Vagina (tissue), 2 donors: ENCODE data around the gene AREG. TPM values are rescaled to one million over a fixed set of nuclear protein-coding genes. Genes with fewer than 3 reads are reported as not detected.

ENCODE experiments used
- DNase-seq, 2 donors: peaks; one replicate each; pipeline ENCODE4 v3.0.0-alpha.2; 2017; ENCODE audit errors: extremely low spot score in 2 of 2
- H3K27ac ChIP-seq: fragments of 200-600 bp; sonication (generic); one replicate; pipeline ENCODE4 v1.5.1; 2019
- H3K27me3 ChIP-seq: fragments of 200-600 bp; sonication (generic); one replicate; pipeline ENCODE4 v1.5.1; 2019
- H3K36me3 ChIP-seq, 2 donors: fragments of 200-600 bp; sonication (generic); one replicate each; pipeline ENCODE4 v1.5.1; 2017 to 2019
- H3K4me1 ChIP-seq: fragments of 200-600 bp; sonication (generic); one replicate; pipeline ENCODE4 v1.5.1; 2019
- H3K4me3 ChIP-seq, 2 donors: fragments of 200-600 bp; sonication (generic); 1 replicate in 1 of 2; 2 replicates in 1 of 2; pipeline ENCODE4 v1.5.1; 2016 to 2019
- H3K9me3 ChIP-seq: fragments of 200-600 bp; sonication (generic); one replicate; pipeline ENCODE4 v1.5.1; 2019
- CTCF ChIP-seq, 3 experiments: fragments of 450-650 bp in 2 of 3; fragments of 200-600 bp in 1 of 3; sonication (generic) in 1 of 3; IDR thresholded peaks; one replicate each; pipeline ENCODE4 v1.5.1; 2017 to 2019; ENCODE audit warnings: antibody characterized with exemption in 3 of 3, mild to moderate bottlenecking in 2 of 3, moderate library complexity in 2 of 3
- POLR2A ChIP-seq, 2 donors: fragments of 450-650 bp; IDR thresholded peaks; one replicate each; pipeline ENCODE4 v1.6.1; 2017; ENCODE audit warnings: antibody characterized with exemption in 2 of 2, mild to moderate bottlenecking in 2 of 2, moderate library complexity in 2 of 2
- POLR2AphosphoS5 ChIP-seq, 2 donors: sonication (generic); formaldehyde crosslinking; IDR thresholded peaks; one replicate each; pipeline ENCODE4 v1.9.0; 2017; ENCODE audit warnings: antibody characterized with exemption in 2 of 2, mild to moderate bottlenecking in 2 of 2, low read depth in 1 of 2; ENCODE audit not compliant: insufficient read depth in 1 of 2
- intact Hi-C: fragments of 100-400 bp; cut with DNase I; formaldehyde crosslinking; loops from one replicate; pipeline ENCODE4 v1.15.1; 2023
- total RNA-seq: library from RNA; depleted of rRNA; stranded (reverse); fragments of >200 nt; gene quantifications from one replicate; pipeline ENCODE4 v1.2.3, GENCODE V29; 2016

AREG gene
- total RNA-seq, 1 donor from 2014 or later: 16.9 TPM

GRCh38 chr4:74453829-74454742, 9.2 kb downstream of the AREG start:
- Histone ChIP-seq H3K4me3 (no peak overlapping the region), H3K9me3 (no peaks in the 10 kb centered on the region), H3K27ac (no peak overlapping the region), H3K27me3 (no peaks in the 10 kb centered on the region), H3K36me3 (no peaks in the 10 kb centered on the region), H3K4me1 (no peaks in the 10 kb centered on the region)
- no peak for DNase-seq
- intact Hi-C loops: no loop called here
- TF ChIP-seq POLR2A (IDR thresholded peaks at IDR 0.05) (no peak), POLR2AphosphoS5 (IDR thresholded peaks at IDR 0.05; ENCODE audit: insufficient read depth in 1 of 2, low read depth in 1 of 2) (no peak), CTCF (IDR thresholded peaks at IDR 0.05) (no peak)

- H3K27me3 ChIP-seq: no peaks in the 10 kb centered on the region
- H3K36me3 ChIP-seq: no peaks in the 10 kb centered on the region
- intact Hi-C loops: no loop called here
- no peak overlapping the region for H3K4me3 ChIP-seq
- H3K9me3 ChIP-seq: no peaks in the 10 kb centered on the region
- no peak for DNase-seq
- no peak for TF ChIP-seq POLR2AphosphoS5 (IDR thresholded peaks at IDR 0.05; ENCODE audit: insufficient read depth in 1 of 2, low read depth in 1 of 2)
- TF ChIP-seq CTCF (IDR thresholded peaks at IDR 0.05): no peak
- TF ChIP-seq POLR2A (IDR thresholded peaks at IDR 0.05): no peak
- H3K4me1 ChIP-seq: no peaks in the 10 kb centered on the region
- H3K27ac ChIP-seq: no peak overlapping the region
These were observed 10.6 kb downstream of the AREG start for GRCh38 chr4:74455361-74456055.

- no peak for DNase-seq
- Histone ChIP-seq H3K27me3 (no peaks in the 10 kb centered on the region), H3K27ac (no peak overlapping the region), H3K4me3 (no peak overlapping the region), H3K4me1 (no peaks in the 10 kb centered on the region), H3K36me3 (no peaks in the 10 kb centered on the region), H3K9me3 (no peaks in the 10 kb centered on the region)
- TF ChIP-seq POLR2AphosphoS5 (IDR thresholded peaks at IDR 0.05; ENCODE audit: insufficient read depth in 1 of 2, low read depth in 1 of 2) (no peak), CTCF (IDR thresholded peaks at IDR 0.05) (no peak), POLR2A (IDR thresholded peaks at IDR 0.05) (no peak)
- intact Hi-C loops: no loop called here
These were observed 11.3 kb downstream of the AREG start for GRCh38 chr4:74456056-74456744.

- Histone ChIP-seq H3K36me3 (no peaks in the 10 kb centered on the region), H3K4me1 (no peaks in the 10 kb centered on the region), H3K9me3 (no peaks in the 10 kb centered on the region), H3K27me3 (no peaks in the 10 kb centered on the region), H3K27ac (no peak overlapping the region), H3K4me3 (no peak overlapping the region)
- no peak for TF ChIP-seq CTCF (IDR thresholded peaks at IDR 0.05)
- TF ChIP-seq POLR2AphosphoS5 (IDR thresholded peaks at IDR 0.05; ENCODE audit: insufficient read depth in 1 of 2, low read depth in 1 of 2): no peak
- no peak for TF ChIP-seq POLR2A (IDR thresholded peaks at IDR 0.05)
- no peak for DNase-seq
- intact Hi-C loops: no loop called here
These were observed 12.0 kb downstream of the AREG start for GRCh38 chr4:74456849-74457395.
